ENCODE measurements around the gene GXYLT1.

- TF ChIP-seq EZH2phosphoT487 (IDR thresholded peaks at IDR 0.05; ENCODE audit: insufficient read depth, low read depth) = no peak
- TF ChIP-seq EZH2 (IDR thresholded peaks at IDR 0.05; ENCODE audit: insufficient read depth, poor library complexity, severe bottlenecking) = no peak
These were observed 45.2 kb downstream of the GXYLT1 start for GRCh38 chr12:42099433-42099832.

All from GM23248 (cell line).